Heart left ventricle (tissue), 13 donors: Measurements from ENCODE around the gene ABHD1.

Experiments
- POLR2A ChIP-seq, 2 donors: fragments of 450-650 bp; IDR thresholded peaks; one replicate each; pipeline ENCODE4 v1.6.1; 2017; ENCODE audit warnings: antibody characterized with exemption in 2 of 2, mild to moderate bottlenecking in 2 of 2, moderate library complexity in 2 of 2
- TF ChIP-seq, protein P1 (sequence below), 12 donors: fragments of 200-600 bp; sonication (generic) in 4 of 12; IDR thresholded peaks; one replicate each; pipeline versions ENCODE4 v1.5.0 to v1.8.0; 2018 to 2022; ENCODE audit warnings: antibody characterized with exemption in 12 of 12, mild to moderate bottlenecking in 5 of 12
- donor health status: ischemic (EF 13 %, LVEDD 7.1; RV severe dilation, severe dysfunction).
- donor health status: DM: no; HTN: yes; CAD: no.
- donor health status: DM: no; HTN: no; CAD: no.
- donor health status: ischemic (EF 25% LVEDD 6.9; RV normal size, moderate dysfunction).
- donor health status: ischemic (EF 25% LVEDD 5.7; RV mildly dilated, moderate dysfunction).
- donor health status: ischemic (EF 35%, LVEDD 5.7; RV mildly dilated, moderate dysfunction).
- donor health status: nonischemic (EF 11% LVEDD 7.7; RV severe dilation, severe dysfunction).
- donor health status: DM: yes; HTN: yes; CAD: no.
- donor health status: PGD.
- donor health status: ischemic (EF 29% LVEDD 5.4; RV normal size, mild dysfunction).
- donor health status: nonischemic (EF 23%, LVEDD 6.1; RV moderate dilation, normal function).

DNA sequence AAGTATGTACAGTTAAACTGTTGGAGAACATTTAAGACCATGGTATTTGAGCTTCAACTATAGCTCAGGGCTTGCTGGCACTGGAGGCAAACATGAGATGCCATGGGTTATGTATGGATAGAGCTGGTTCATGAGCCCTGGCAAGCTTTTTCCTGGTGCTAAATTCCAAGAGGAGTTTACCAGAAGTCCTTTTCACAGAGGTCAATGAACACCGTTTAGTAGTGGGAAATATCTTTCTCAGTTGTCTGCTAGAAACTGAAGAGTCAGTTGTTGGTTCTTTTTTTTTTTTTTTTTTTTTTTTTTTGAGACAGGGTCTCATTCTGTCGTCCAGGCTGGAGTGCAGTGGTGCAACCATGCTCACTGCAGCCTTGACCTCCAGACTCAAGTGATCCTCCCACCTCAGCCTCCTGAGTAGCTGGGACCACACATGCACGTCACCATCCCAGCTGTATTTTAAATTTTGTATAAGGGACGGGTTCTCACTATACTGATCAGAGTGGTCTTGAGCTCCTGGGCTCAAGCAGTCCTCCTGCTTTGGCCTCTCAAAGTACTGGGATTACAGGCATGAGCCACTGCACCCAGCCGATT is 35.7 kb upstream of the ABHD1 start:
- TF ChIP-seq, protein P1, sequence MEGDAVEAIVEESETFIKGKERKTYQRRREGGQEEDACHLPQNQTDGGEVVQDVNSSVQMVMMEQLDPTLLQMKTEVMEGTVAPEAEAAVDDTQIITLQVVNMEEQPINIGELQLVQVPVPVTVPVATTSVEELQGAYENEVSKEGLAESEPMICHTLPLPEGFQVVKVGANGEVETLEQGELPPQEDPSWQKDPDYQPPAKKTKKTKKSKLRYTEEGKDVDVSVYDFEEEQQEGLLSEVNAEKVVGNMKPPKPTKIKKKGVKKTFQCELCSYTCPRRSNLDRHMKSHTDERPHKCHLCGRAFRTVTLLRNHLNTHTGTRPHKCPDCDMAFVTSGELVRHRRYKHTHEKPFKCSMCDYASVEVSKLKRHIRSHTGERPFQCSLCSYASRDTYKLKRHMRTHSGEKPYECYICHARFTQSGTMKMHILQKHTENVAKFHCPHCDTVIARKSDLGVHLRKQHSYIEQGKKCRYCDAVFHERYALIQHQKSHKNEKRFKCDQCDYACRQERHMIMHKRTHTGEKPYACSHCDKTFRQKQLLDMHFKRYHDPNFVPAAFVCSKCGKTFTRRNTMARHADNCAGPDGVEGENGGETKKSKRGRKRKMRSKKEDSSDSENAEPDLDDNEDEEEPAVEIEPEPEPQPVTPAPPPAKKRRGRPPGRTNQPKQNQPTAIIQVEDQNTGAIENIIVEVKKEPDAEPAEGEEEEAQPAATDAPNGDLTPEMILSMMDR (IDR thresholded peaks at IDR 0.05), result no peak
- TF ChIP-seq POLR2A (IDR thresholded peaks at IDR 0.05), result no peak
